Thoracic aorta (tissue), 2 donors: ENCODE measurements around the gene CYP46A1. TPM values are rescaled to one million over a fixed set of nuclear protein-coding genes. Genes with fewer than 3 reads are reported as not detected.

Experiments
- ATAC-seq: fragments of 150-250 bp; one replicate; pipeline ENCODE4 v1.8.0; 2017; ENCODE audit warnings: low read depth; ENCODE audit not compliant: insufficient number of reproducible peaks, low FRiP score
- DNase-seq: peaks from one replicate; pipeline ENCODE4 v3.0.0-alpha.2; 2020; ENCODE audit warnings: low spot score
- H3K27ac ChIP-seq, 2 donors: fragments of 200-600 bp; sonication (generic); 1 replicate in 1 of 2; 2 replicates in 1 of 2; pipeline ENCODE4 v1.5.1; 2016; ENCODE audit warnings: mild to moderate bottlenecking in 2 of 2, moderate library complexity in 2 of 2
- H3K27me3 ChIP-seq: fragments of 200-600 bp; sonication (generic); replicated peaks from 2 replicates; pipeline ENCODE4 v1.6.0; 2016; ENCODE audit warnings: mild to moderate bottlenecking; ENCODE audit not compliant: insufficient read depth
- H3K36me3 ChIP-seq: fragments of 200-600 bp; sonication (generic); one replicate; pipeline ENCODE4 v1.5.1; 2016
- H3K4me1 ChIP-seq, 2 donors: fragments of 200-600 bp; sonication (generic); 1 replicate in 1 of 2; 2 replicates in 1 of 2; pipeline versions ENCODE4 v1.5.1 to v1.6.0; 2016; ENCODE audit warnings: low read depth in 2 of 2, mild to moderate bottlenecking in 1 of 2; ENCODE audit not compliant: control insufficient read depth in 1 of 2
- H3K4me3 ChIP-seq: fragments of 200-600 bp; sonication (generic); 2 replicates; pipeline ENCODE4 v1.5.1; 2016; ENCODE audit warnings: mild to moderate bottlenecking
- H3K9me3 ChIP-seq: fragments of 200-600 bp; sonication (generic); 2 replicates; pipeline ENCODE4 v1.5.1; 2016
- CTCF ChIP-seq: fragments of 200-600 bp; sonication (generic); IDR thresholded peaks from one replicate; pipeline ENCODE4 v1.5.1; 2019; ENCODE audit warnings: antibody characterized with exemption
- total RNA-seq, 2 donors: library from RNA; depleted of rRNA; stranded (reverse); fragments of >200 nt; gene quantifications; one replicate each; pipeline versions ENCODE4 v1.1.0 to v1.2.3, GENCODE V29; 2016

The CYP46A1 gene
- total RNA-seq, 2 donors from 2014 or later: 0.68 to 1.3 TPM

- Histone ChIP-seq H3K4me1 (peaks cover 2 to 3% of the 10 kb centered on the region in 2 donors), H3K36me3 (no peaks in the 10 kb centered on the region), H3K27ac (no peak overlapping the region), H3K9me3 (no peaks in the 10 kb centered on the region), H3K4me3 (no peak overlapping the region), H3K27me3 (no peaks in the 10 kb centered on the region)
- peak; percentile 8 for ATAC-seq
- no peak for TF ChIP-seq CTCF
- no peak for DNase-seq
Measured at GRCh38 chr14:99689266-99690236, 5.5 kb downstream of the CYP46A1 start.

DNA sequence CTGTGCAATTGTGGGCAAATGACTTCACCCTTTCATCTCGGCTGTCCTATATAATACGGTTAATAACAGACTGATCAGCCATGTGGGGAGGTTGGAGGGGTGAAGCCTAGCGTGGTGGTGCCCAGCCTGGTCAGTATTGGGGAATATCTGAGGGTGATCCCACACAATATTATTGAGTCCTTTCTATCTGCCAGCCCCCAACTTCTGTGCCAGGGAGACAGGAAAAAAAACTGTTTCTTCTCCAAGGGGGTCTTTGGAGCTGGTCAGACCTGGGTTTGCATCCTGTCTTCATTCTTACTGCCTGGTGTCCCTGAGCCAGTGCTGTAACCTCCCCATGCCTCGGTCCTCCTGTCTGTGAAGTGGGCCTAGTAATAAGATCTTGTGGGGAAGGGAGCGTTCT is 6.5 kb downstream of the CYP46A1 start:
- H3K4me3 ChIP-seq: no peak overlapping the region
- no peaks in the 10 kb centered on the region for H3K36me3 ChIP-seq
- H3K4me1 ChIP-seq: no peaks in the 10 kb centered on the region
- no peak overlapping the region for H3K27ac ChIP-seq
- no peak for ATAC-seq
- no peak for DNase-seq
- no peaks in the 10 kb centered on the region for H3K27me3 ChIP-seq
- H3K9me3 ChIP-seq: no peaks in the 10 kb centered on the region
- TF ChIP-seq CTCF: no peak

DNA sequence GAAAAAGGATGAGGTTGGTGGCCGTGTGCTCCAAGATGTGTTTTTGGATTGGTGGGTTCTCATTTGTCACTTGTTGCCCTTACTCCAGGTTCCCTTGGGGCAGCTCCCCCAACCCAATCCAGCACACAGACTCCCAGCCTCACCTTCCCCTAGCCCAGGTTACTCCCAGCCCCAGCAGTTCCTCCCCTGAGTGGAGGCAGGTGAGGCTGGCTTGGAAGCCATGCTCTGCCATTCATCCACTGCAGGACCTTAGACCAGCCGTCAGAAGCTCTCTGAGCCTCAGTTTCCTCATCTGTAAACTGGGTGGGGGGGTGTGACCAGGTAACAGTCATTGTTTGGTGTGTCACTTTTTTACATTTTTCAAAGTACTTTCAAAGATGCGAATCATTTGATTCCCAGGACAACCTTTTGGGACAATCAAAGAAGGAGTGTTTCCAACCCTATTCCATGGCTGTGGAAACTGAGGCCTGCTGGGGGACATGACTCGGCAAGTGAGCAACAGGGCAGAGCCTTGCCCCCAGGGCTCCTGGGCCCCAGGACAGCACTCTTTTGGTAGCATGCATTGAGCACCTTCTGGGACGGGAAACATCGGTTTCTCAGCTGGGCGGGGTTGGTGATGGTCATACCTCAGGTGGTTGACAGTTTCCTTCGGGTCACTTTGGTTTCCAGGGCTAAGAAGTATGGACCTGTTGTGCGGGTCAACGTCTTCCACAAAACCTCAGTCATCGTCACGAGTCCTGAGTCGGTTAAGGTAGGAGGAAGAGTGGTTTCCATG is 7.2 kb downstream of the CYP46A1 start:
- no peak overlapping the region for H3K27ac ChIP-seq
- DNase-seq (no peak), ATAC-seq (no peak)
- no peaks in the 10 kb centered on the region for H3K4me1 ChIP-seq
- no peaks in the 10 kb centered on the region for H3K27me3 ChIP-seq
- no peaks in the 10 kb centered on the region for H3K9me3 ChIP-seq
- no peak for TF ChIP-seq CTCF
- H3K4me3 ChIP-seq: no peak overlapping the region
- H3K36me3 ChIP-seq: no peaks in the 10 kb centered on the region

GRCh38 chr14:99693918-99694317 is 9.8 kb downstream of the CYP46A1 start:
- Histone ChIP-seq H3K27ac (no peak overlapping the region), H3K9me3 (no peaks in the 10 kb centered on the region), H3K4me3 (no peak overlapping the region), H3K27me3 (no peaks in the 10 kb centered on the region), H3K4me1 (no peaks in the 10 kb centered on the region), H3K36me3 (no peaks in the 10 kb centered on the region)
- ATAC-seq: no peak
- no peak for TF ChIP-seq CTCF
- DNase-seq: no peak

DNA sequence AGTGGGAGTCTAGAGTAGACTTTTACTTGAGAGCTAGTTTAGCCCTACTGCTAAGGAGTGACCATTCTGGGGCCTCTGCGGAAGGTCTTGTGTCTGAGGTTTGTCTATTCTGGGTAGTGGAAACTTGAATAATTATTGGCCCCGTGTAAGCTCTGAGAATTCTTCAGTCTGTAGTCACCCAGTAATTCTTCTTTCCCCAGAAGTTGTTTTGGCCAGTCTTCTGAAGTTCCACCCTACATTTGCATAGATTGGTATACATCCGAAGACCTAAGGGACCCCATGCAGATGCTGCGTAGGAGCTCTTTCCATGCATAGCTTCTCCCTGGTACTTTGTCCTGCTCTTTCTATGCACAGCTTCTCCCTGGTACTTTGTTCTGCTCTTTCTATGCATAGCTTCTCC is 12.8 kb downstream of the CYP46A1 start:
- no peak for ATAC-seq

More for the DNA sequence above, 12.8 kb downstream of the CYP46A1 start:
- Histone ChIP-seq H3K36me3 (no peaks in the 10 kb centered on the region), H3K27ac (no peak overlapping the region), H3K4me1 (no peaks in the 10 kb centered on the region), H3K4me3 (no peak overlapping the region), H3K9me3 (no peaks in the 10 kb centered on the region), H3K27me3 (no peaks in the 10 kb centered on the region)
- DNase-seq: no peak
- no peak for TF ChIP-seq CTCF
